A673 (cell line): ENCODE results near the gene VAPB. TPM values are rescaled to one million over a fixed set of nuclear protein-coding genes. Genes with fewer than 3 reads are reported as not detected.

Experiments used
- BruUV-seq: library from RNA; stranded (reverse); fragments of 400-500 nt; replicated peaks from 2 replicates; lab custom pipeline; 2021; lab: Mats Ljungman, UMichigan
- CTCF ChIA-PET: fragments of 300-600 bp; sonication (Branson Sonifier 250); formaldehyde crosslinking; loops from one replicate; lab custom pipeline; 2022; ENCODE audit warnings: antibody characterized with exemption; lab: Charles Lee
- POLR2A ChIA-PET: fragments of 300-600 bp; sonication (Branson Sonifier 250); formaldehyde crosslinking; loops from one replicate; lab custom pipeline; 2022; ENCODE audit warnings: antibody characterized with exemption; ENCODE audit not compliant: low non-redundant PET; lab: Charles Lee
- DNase-seq: peaks from one replicate; pipeline ENCODE4 v3.0.0-alpha.2; 2015; ENCODE audit warnings: low spot score
- H3K27ac ChIP-seq: fragments of 200-600 bp; sonication (generic); 2 replicates; pipeline ENCODE4 v1.5.1; 2016; ENCODE audit warnings: mixed run types, low read depth, mild to moderate bottlenecking, mixed read lengths, antibody characterized with exemption, low read length; ENCODE audit not compliant: poor library complexity, severe bottlenecking
- H3K27me3 ChIP-seq: fragments of 200-600 bp; sonication (generic); replicated peaks from 2 replicates; pipeline ENCODE4 v1.6.1; 2017; ENCODE audit warnings: mixed run types, low read depth, mild to moderate bottlenecking, mixed read lengths, antibody characterized with exemption, low read length; ENCODE audit not compliant: insufficient read depth, poor library complexity
- H3K36me3 ChIP-seq: fragments of 200-600 bp; sonication (generic); 2 replicates; pipeline ENCODE4 v1.6.1; 2016; ENCODE audit warnings: mixed run types, mild to moderate bottlenecking, mixed read lengths, antibody characterized with exemption, low read length; ENCODE audit not compliant: insufficient read depth, poor library complexity, severe bottlenecking
- H3K4me1 ChIP-seq: fragments of 200-600 bp; sonication (generic); 2 replicates; pipeline ENCODE4 v1.6.1; 2017; ENCODE audit warnings: mixed run types, mild to moderate bottlenecking, mixed read lengths, antibody characterized with exemption, low read length; ENCODE audit not compliant: insufficient read depth, poor library complexity, severe bottlenecking
- H3K4me3 ChIP-seq: fragments of 200-600 bp; sonication (generic); 2 replicates; pipeline ENCODE4 v1.5.1; 2016; ENCODE audit warnings: low read depth, mixed run types, mild to moderate bottlenecking, mixed read lengths, low read length; ENCODE audit not compliant: poor library complexity, severe bottlenecking
- H3K9me3 ChIP-seq: fragments of 200-600 bp; sonication (generic); 2 replicates; pipeline ENCODE4 v1.6.1; 2016; ENCODE audit warnings: mixed run types, low read depth, mild to moderate bottlenecking, mixed read lengths, antibody characterized with exemption, low read length; ENCODE audit not compliant: poor library complexity, severe bottlenecking
- CTCF ChIP-seq: fragments of 300-800, 200-600 bp; sonication (generic); conservative IDR thresholded peaks from 2 replicates; pipeline ENCODE4 v1.5.1; 2017; ENCODE audit warnings: low read depth, mild to moderate bottlenecking, antibody characterized with exemption, low read length, moderate library complexity, mixed read lengths
- EZH2 ChIP-seq: fragments of 200-600 bp; sonication (generic); IDR thresholded peaks from 2 replicates; pipeline ENCODE4 v1.6.1; 2017; ENCODE audit warnings: borderline replicate concordance, low read depth, mild to moderate bottlenecking, mixed read lengths, antibody characterized with exemption, low read length; ENCODE audit not compliant: poor library complexity, severe bottlenecking
- intact Hi-C: fragments of 100-400 bp; cut with micrococcal nuclease; formaldehyde crosslinking; loops from one replicate; pipeline ENCODE4 v1.10.0; 2022; ENCODE audit not compliant: unreplicated experiment
- total RNA-seq: library from RNA; stranded (reverse); gene quantifications from 2 replicates; pipeline ENCODE4 v1.2.3, GENCODE V29; 2021

Gene VAPB
- total RNA-seq, 1 experiment from 2014 or later, result 60.9 TPM

GRCh38 chr20:58418949-58419748 lies 30.1 kb downstream of the VAPB start:
- ChIA-PET CTCF (no interaction called here), POLR2A (no interaction called here)
- TF ChIP-seq CTCF, result no peak
- no peak for TF ChIP-seq EZH2
- Histone ChIP-seq H3K27ac (no peak overlapping the region), H3K4me3 (no peak overlapping the region), H3K4me1 (peaks cover 6% of the 10 kb centered on the region), H3K9me3 (no peaks in the 10 kb centered on the region), H3K36me3 (peaks cover 9% of the 10 kb centered on the region), H3K27me3 (no peaks in the 10 kb centered on the region)
- intact Hi-C loops, result no loop called here
- BruUV-seq, result no TSS peak
- DNase-seq, result no peak

- no TSS peak for BruUV-seq
These were observed 31.9 kb downstream of the VAPB start for GRCh38 chr20:58420798-58421496.

GRCh38 chr20:58421497-58421850 lies 32.4 kb downstream of the VAPB start:
- ChIA-PET CTCF (no interaction called here), POLR2A (no interaction called here)
- no peaks in the 10 kb centered on the region for H3K27me3 ChIP-seq
- intact Hi-C loops, result no loop called here
- peaks cover 9% of the 10 kb centered on the region for H3K36me3 ChIP-seq
- no peak overlapping the region for H3K27ac ChIP-seq
- no peak overlapping the region for H3K4me3 ChIP-seq
- no peaks in the 10 kb centered on the region for H3K9me3 ChIP-seq
- peaks cover 6% of the 10 kb centered on the region for H3K4me1 ChIP-seq
- no peak for TF ChIP-seq EZH2
- no peak for TF ChIP-seq CTCF
- BruUV-seq, result no TSS peak
- no peak for DNase-seq

More at GRCh38 chr20:58420798-58421496, 31.9 kb downstream of the VAPB start:
- DNase-seq, result no peak
- intact Hi-C loops, result no loop called here
- H3K4me3 ChIP-seq, result no peak overlapping the region
- no peaks in the 10 kb centered on the region for H3K9me3 ChIP-seq
- ChIA-PET CTCF (no interaction called here), POLR2A (no interaction called here)
- peaks cover 9% of the 10 kb centered on the region for H3K36me3 ChIP-seq
- no peak for TF ChIP-seq EZH2
- TF ChIP-seq CTCF, result no peak
- no peaks in the 10 kb centered on the region for H3K27me3 ChIP-seq
- H3K4me1 ChIP-seq, result peaks cover 6% of the 10 kb centered on the region
- H3K27ac ChIP-seq, result no peak overlapping the region
